Measurements from ENCODE around the gene NRG3.

NRG3 gene

GRCh38 chr10:82757901-82758300 is 882.9 kb downstream of the NRG3 start:
- no peak for TF ChIP-seq POLR2A (IDR thresholded peaks at IDR 0.05; ENCODE audit: low read depth, low read length)
- TF ChIP-seq POLR2AphosphoS5 (IDR thresholded peaks at IDR 0.05; ENCODE audit: low read depth, low read length): no peak
- no peak for TF ChIP-seq TAF1 (IDR thresholded peaks at IDR 0.05; ENCODE audit: borderline replicate concordance, low read depth, low read length)
- DNase-seq (ENCODE audit: insufficient read length): no peak
- no peak for FAIRE-seq

GRCh38 chr10:82759050-82759449 is 884.1 kb downstream of the NRG3 start:
- DNase-seq (ENCODE audit: insufficient read length) (no peak), FAIRE-seq (no peak)
- TF ChIP-seq POLR2A (IDR thresholded peaks at IDR 0.05; ENCODE audit: low read depth, low read length) (no peak), POLR2AphosphoS5 (IDR thresholded peaks at IDR 0.05; ENCODE audit: low read depth, low read length) (no peak), TAF1 (IDR thresholded peaks at IDR 0.05; ENCODE audit: borderline replicate concordance, low read depth, low read length) (no peak)

GRCh38 chr10:82762641-82763040 is 887.6 kb downstream of the NRG3 start:
- FAIRE-seq (peak; percentile 14), DNase-seq (ENCODE audit: insufficient read length) (no peak)
- no peak for TF ChIP-seq POLR2AphosphoS5 (IDR thresholded peaks at IDR 0.05; ENCODE audit: low read depth, low read length)
- no peak for TF ChIP-seq TAF1 (IDR thresholded peaks at IDR 0.05; ENCODE audit: borderline replicate concordance, low read depth, low read length)
- TF ChIP-seq POLR2A (IDR thresholded peaks at IDR 0.05; ENCODE audit: low read depth, low read length): no peak

- no peak for TF ChIP-seq TAF1 (IDR thresholded peaks at IDR 0.05; ENCODE audit: borderline replicate concordance, low read depth, low read length)
- no peak for TF ChIP-seq POLR2A (IDR thresholded peaks at IDR 0.05; ENCODE audit: low read depth, low read length)
- TF ChIP-seq POLR2AphosphoS5 (IDR thresholded peaks at IDR 0.05; ENCODE audit: low read depth, low read length): no peak
- no peak for DNase-seq (ENCODE audit: insufficient read length)
- FAIRE-seq: no peak
Observed at GRCh38 chr10:82768040-82768439, 893.0 kb downstream of the NRG3 start.

- FAIRE-seq (no peak), DNase-seq (ENCODE audit: insufficient read length) (no peak)
- TF ChIP-seq TAF1 (IDR thresholded peaks at IDR 0.05; ENCODE audit: borderline replicate concordance, low read depth, low read length) (no peak), POLR2AphosphoS5 (IDR thresholded peaks at IDR 0.05; ENCODE audit: low read depth, low read length) (no peak), POLR2A (IDR thresholded peaks at IDR 0.05; ENCODE audit: low read depth, low read length) (no peak)
Observed at GRCh38 chr10:82778908-82779307, 903.9 kb downstream of the NRG3 start.

- DNase-seq (ENCODE audit: insufficient read length) (no peak), FAIRE-seq (no peak)
- TF ChIP-seq TAF1 (IDR thresholded peaks at IDR 0.05; ENCODE audit: borderline replicate concordance, low read depth, low read length) (no peak), POLR2A (IDR thresholded peaks at IDR 0.05; ENCODE audit: low read depth, low read length) (no peak), POLR2AphosphoS5 (IDR thresholded peaks at IDR 0.05; ENCODE audit: low read depth, low read length) (no peak)
Observed at GRCh38 chr10:82796510-82796909, 921.5 kb downstream of the NRG3 start.

- TF ChIP-seq TAF1 (IDR thresholded peaks at IDR 0.05; ENCODE audit: borderline replicate concordance, low read depth, low read length): no peak
- FAIRE-seq (no peak), DNase-seq (ENCODE audit: insufficient read length) (no peak)
Observed at GRCh38 chr10:82801289-82801688, 926.3 kb downstream of the NRG3 start.

GRCh38 chr10:82811621-82812020 is 936.6 kb downstream of the NRG3 start:
- TF ChIP-seq POLR2AphosphoS5 (IDR thresholded peaks at IDR 0.05; ENCODE audit: low read depth, low read length) (no peak), POLR2A (IDR thresholded peaks at IDR 0.05; ENCODE audit: low read depth, low read length) (no peak), TAF1 (IDR thresholded peaks at IDR 0.05; ENCODE audit: borderline replicate concordance, low read depth, low read length) (no peak)
- DNase-seq (ENCODE audit: insufficient read length) (no peak), FAIRE-seq (no peak)

GRCh38 chr10:82813856-82814255 is 938.9 kb downstream of the NRG3 start:
- FAIRE-seq (no peak), DNase-seq (ENCODE audit: insufficient read length) (no peak)
- no peak for TF ChIP-seq TAF1 (IDR thresholded peaks at IDR 0.05; ENCODE audit: borderline replicate concordance, low read depth, low read length)
- TF ChIP-seq POLR2A (IDR thresholded peaks at IDR 0.05; ENCODE audit: low read depth, low read length): no peak
- TF ChIP-seq POLR2AphosphoS5 (IDR thresholded peaks at IDR 0.05; ENCODE audit: low read depth, low read length): no peak

GRCh38 chr10:82814635-82815034 is 939.6 kb downstream of the NRG3 start:
- DNase-seq (ENCODE audit: insufficient read length): no peak

GRCh38 chr10:82815680-82816079 is 940.7 kb downstream of the NRG3 start:
- TF ChIP-seq POLR2A (IDR thresholded peaks at IDR 0.05; ENCODE audit: low read depth, low read length) (no peak), POLR2AphosphoS5 (IDR thresholded peaks at IDR 0.05; ENCODE audit: low read depth, low read length) (no peak), TAF1 (IDR thresholded peaks at IDR 0.05; ENCODE audit: borderline replicate concordance, low read depth, low read length) (no peak)
- FAIRE-seq: no peak
- DNase-seq (ENCODE audit: insufficient read length): no peak

More at GRCh38 chr10:82814635-82815034, 939.6 kb downstream of the NRG3 start:
- no peak for FAIRE-seq
- no peak for TF ChIP-seq TAF1 (IDR thresholded peaks at IDR 0.05; ENCODE audit: borderline replicate concordance, low read depth, low read length)
- no peak for TF ChIP-seq POLR2A (IDR thresholded peaks at IDR 0.05; ENCODE audit: low read depth, low read length)
- TF ChIP-seq POLR2AphosphoS5 (IDR thresholded peaks at IDR 0.05; ENCODE audit: low read depth, low read length): no peak

GRCh38 chr10:82817676-82818422 is 942.9 kb downstream of the NRG3 start:
- no peak for FAIRE-seq
- TF ChIP-seq POLR2A (IDR thresholded peaks at IDR 0.05; ENCODE audit: low read depth, low read length) (no peak), TAF1 (IDR thresholded peaks at IDR 0.05; ENCODE audit: borderline replicate concordance, low read depth, low read length) (no peak), POLR2AphosphoS5 (IDR thresholded peaks at IDR 0.05; ENCODE audit: low read depth, low read length) (no peak)
- DNase-seq (ENCODE audit: insufficient read length): no peak

Measured in GM12892 (cell line).